Colonic mucosa (tissue), 4 donors: ENCODE results near the gene SPAG16. TPM values are rescaled to one million over a fixed set of nuclear protein-coding genes. Genes with fewer than 3 reads are reported as not detected.

Experiments
- DNase-seq: peaks from one replicate; pipeline ENCODE4 v3.0.0-alpha.2; 2020
- H3K27ac ChIP-seq: fragments of 200-600 bp; one replicate; pipeline ENCODE4 v1.8.0; 2021
- H3K27me3 ChIP-seq: fragments of 200-600 bp; one replicate; pipeline ENCODE4 v1.8.0; 2021
- H3K36me3 ChIP-seq: fragments of 200-600 bp; one replicate; pipeline ENCODE4 v1.8.0; 2021
- H3K4me1 ChIP-seq: fragments of 200-600 bp; one replicate; pipeline ENCODE4 v1.8.0; 2021; ENCODE audit warnings: mild to moderate bottlenecking
- H3K4me3 ChIP-seq: fragments of 200-600 bp; one replicate; pipeline ENCODE4 v1.8.0; 2021
- H3K9ac ChIP-seq, 2 donors: one replicate each; pipeline ENCODE4 v1.7.0; 2013; ENCODE audit warnings: control low read depth in 2 of 2, low read depth in 2 of 2, low read length in 2 of 2
- H3K9me3 ChIP-seq: fragments of 200-600 bp; one replicate; pipeline ENCODE4 v1.8.0; 2021
- intact Hi-C: fragments of 100-400 bp; cut with DNase I; formaldehyde crosslinking; loops from one replicate; pipeline ENCODE4 v1.14.1; 2022
- total RNA-seq, 2 donors: library from RNA; stranded (reverse); fragmentation: NEBNext Ultra II Directional in 1 of 2; extraction: Animal tissue kit (Norgen Biotek cat#: 25700) in 1 of 2; gene quantifications; one replicate each; pipeline ENCODE4 v1.2.1, GENCODE V29; 2021
- TF ChIP-seq, protein P1 (sequence below): fragments of 200-600 bp; IDR thresholded peaks from one replicate; pipeline ENCODE4 v1.8.0; 2022; ENCODE audit warnings: antibody characterized with exemption, mild to moderate bottlenecking
- donor health status: healthy.
- donor health status: DM: no; HTN: no; CAD: no.
- donor health status: DM: no; HTN: no; CAD: no.

Gene SPAG16
- total RNA-seq, 2 donors from 2014 or later, result 18.6 to 25.5 TPM

DNA sequence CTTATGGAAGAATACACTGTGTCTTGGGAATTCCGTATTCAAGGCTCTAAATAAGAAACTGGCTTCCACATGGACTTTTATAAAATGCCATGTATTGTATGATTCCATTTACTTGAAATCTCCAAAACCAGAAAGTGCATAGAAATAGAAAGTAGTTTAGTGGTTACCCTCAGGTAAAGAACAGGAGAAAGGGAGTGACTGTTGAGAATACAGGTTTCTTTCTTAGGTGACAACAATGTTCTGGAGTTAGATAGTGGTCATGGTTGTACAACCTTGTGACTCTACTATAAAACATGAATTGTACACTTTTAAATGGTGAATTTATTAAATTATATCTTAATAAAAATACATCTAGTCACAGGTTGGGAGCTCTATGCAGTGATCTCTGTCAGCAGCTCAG lies 481.8 kb downstream of the SPAG16 start:
- DNase-seq, result no peak
- no peak overlapping the region for H3K4me3 ChIP-seq
- H3K36me3 ChIP-seq, result no peaks in the 10 kb centered on the region
- no peaks in the 10 kb centered on the region for H3K27me3 ChIP-seq
- H3K27ac ChIP-seq, result no peak overlapping the region
- H3K4me1 ChIP-seq, result no peaks in the 10 kb centered on the region
- TF ChIP-seq, protein P1, sequence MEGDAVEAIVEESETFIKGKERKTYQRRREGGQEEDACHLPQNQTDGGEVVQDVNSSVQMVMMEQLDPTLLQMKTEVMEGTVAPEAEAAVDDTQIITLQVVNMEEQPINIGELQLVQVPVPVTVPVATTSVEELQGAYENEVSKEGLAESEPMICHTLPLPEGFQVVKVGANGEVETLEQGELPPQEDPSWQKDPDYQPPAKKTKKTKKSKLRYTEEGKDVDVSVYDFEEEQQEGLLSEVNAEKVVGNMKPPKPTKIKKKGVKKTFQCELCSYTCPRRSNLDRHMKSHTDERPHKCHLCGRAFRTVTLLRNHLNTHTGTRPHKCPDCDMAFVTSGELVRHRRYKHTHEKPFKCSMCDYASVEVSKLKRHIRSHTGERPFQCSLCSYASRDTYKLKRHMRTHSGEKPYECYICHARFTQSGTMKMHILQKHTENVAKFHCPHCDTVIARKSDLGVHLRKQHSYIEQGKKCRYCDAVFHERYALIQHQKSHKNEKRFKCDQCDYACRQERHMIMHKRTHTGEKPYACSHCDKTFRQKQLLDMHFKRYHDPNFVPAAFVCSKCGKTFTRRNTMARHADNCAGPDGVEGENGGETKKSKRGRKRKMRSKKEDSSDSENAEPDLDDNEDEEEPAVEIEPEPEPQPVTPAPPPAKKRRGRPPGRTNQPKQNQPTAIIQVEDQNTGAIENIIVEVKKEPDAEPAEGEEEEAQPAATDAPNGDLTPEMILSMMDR, result no peak
- intact Hi-C loops, result no loop called here
- no peaks in the 10 kb centered on the region for H3K9me3 ChIP-seq
- H3K9ac ChIP-seq, result no peak overlapping the region

DNA sequence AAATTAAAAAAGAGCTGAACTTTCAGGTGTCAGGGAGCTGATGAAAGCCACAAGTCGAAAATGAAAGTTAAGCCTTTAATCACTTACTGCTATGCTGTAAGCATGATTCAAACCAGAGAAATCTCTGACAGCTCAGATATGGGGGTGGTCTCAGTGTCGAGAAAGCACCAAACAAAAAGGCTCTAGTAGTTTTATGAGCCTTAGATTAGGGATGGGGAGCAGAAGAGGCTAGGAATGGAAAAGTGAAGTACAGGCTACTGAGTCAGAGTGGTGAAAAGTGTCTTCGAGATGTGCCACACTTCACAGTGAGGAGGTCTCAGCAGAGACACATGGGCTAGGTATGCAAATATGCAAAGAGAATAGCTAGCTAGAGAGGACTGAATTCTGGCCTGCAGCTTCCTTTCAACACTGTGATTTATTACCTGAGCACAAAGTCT lies 482.2 kb downstream of the SPAG16 start:
- no peak for DNase-seq
- H3K4me3 ChIP-seq, result no peak overlapping the region
- H3K9me3 ChIP-seq, result no peaks in the 10 kb centered on the region
- H3K4me1 ChIP-seq, result no peaks in the 10 kb centered on the region
- no peak overlapping the region for H3K9ac ChIP-seq
- H3K36me3 ChIP-seq, result no peaks in the 10 kb centered on the region
- H3K27me3 ChIP-seq, result no peaks in the 10 kb centered on the region
- TF ChIP-seq, protein P1, result no peak
- no peak overlapping the region for H3K27ac ChIP-seq
- intact Hi-C loops, result no loop called here

- intact Hi-C loops, result no loop called here
- no peak overlapping the region for H3K4me3 ChIP-seq
- no peaks in the 10 kb centered on the region for H3K36me3 ChIP-seq
- H3K27me3 ChIP-seq, result no peaks in the 10 kb centered on the region
- DNase-seq, result no peak
- no peaks in the 10 kb centered on the region for H3K9me3 ChIP-seq
- no peak overlapping the region for H3K27ac ChIP-seq
- H3K9ac ChIP-seq, result no peak overlapping the region
- TF ChIP-seq, protein P1, result no peak
- H3K4me1 ChIP-seq, result no peaks in the 10 kb centered on the region
Observed at GRCh38 chr2:213787869-213788268, 503.6 kb downstream of the SPAG16 start.

DNA sequence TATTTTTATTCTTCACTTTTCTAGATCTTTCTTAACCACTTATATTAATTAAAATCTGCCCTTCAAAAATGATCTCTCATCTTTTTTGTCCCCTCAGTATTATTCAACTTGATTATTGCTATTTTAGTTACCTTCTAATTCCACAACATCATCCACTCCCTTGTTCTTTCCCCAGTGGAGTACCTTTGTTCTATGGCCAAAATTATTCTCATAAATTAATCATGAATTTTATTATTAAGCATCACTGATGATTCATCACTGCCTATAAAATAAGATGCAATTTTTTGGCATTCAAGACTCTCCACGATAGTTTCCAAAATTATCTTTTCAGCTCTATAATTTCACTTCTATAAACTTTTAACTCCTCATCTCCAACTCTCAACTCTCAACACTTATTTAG lies 505.7 kb downstream of the SPAG16 start:
- no peak overlapping the region for H3K9ac ChIP-seq
- no peaks in the 10 kb centered on the region for H3K27me3 ChIP-seq
- intact Hi-C loops, result no loop called here
- H3K4me3 ChIP-seq, result no peak overlapping the region
- TF ChIP-seq, protein P1, result no peak
- H3K9me3 ChIP-seq, result no peaks in the 10 kb centered on the region
- no peak overlapping the region for H3K27ac ChIP-seq
- no peaks in the 10 kb centered on the region for H3K4me1 ChIP-seq
- H3K36me3 ChIP-seq, result no peaks in the 10 kb centered on the region
- no peak for DNase-seq

GRCh38 chr2:213792045-213792444 lies 507.8 kb downstream of the SPAG16 start:
- H3K4me3 ChIP-seq, result no peak overlapping the region
- TF ChIP-seq, protein P1, result no peak
- no peaks in the 10 kb centered on the region for H3K27me3 ChIP-seq
- intact Hi-C loops, result no loop called here
- H3K9me3 ChIP-seq, result no peaks in the 10 kb centered on the region
- no peaks in the 10 kb centered on the region for H3K36me3 ChIP-seq
- H3K9ac ChIP-seq, result no peak overlapping the region
- H3K4me1 ChIP-seq, result no peaks in the 10 kb centered on the region
- H3K27ac ChIP-seq, result no peak overlapping the region
- no peak for DNase-seq
